Thoracic aorta (tissue), 2 donors: ENCODE results near the gene CMIP. TPM values are rescaled to one million over a fixed set of nuclear protein-coding genes. Genes with fewer than 3 reads are reported as not detected.

Source experiments
- ATAC-seq: fragments of 150-250 bp; one replicate; pipeline ENCODE4 v1.8.0; 2017; ENCODE audit warnings: low read depth; ENCODE audit not compliant: insufficient number of reproducible peaks, low FRiP score
- DNase-seq: peaks from one replicate; pipeline ENCODE4 v3.0.0-alpha.2; 2020; ENCODE audit warnings: low spot score
- H3K27ac ChIP-seq, 2 donors: fragments of 200-600 bp; sonication (generic); 1 replicate in 1 of 2; 2 replicates in 1 of 2; pipeline ENCODE4 v1.5.1; 2016; ENCODE audit warnings: mild to moderate bottlenecking in 2 of 2, moderate library complexity in 2 of 2
- H3K27me3 ChIP-seq: fragments of 200-600 bp; sonication (generic); replicated peaks from 2 replicates; pipeline ENCODE4 v1.6.0; 2016; ENCODE audit warnings: mild to moderate bottlenecking; ENCODE audit not compliant: insufficient read depth
- H3K36me3 ChIP-seq: fragments of 200-600 bp; sonication (generic); one replicate; pipeline ENCODE4 v1.5.1; 2016
- H3K4me1 ChIP-seq, 2 donors: fragments of 200-600 bp; sonication (generic); 1 replicate in 1 of 2; 2 replicates in 1 of 2; pipeline versions ENCODE4 v1.5.1 to v1.6.0; 2016; ENCODE audit warnings: low read depth in 2 of 2, mild to moderate bottlenecking in 1 of 2; ENCODE audit not compliant: control insufficient read depth in 1 of 2
- H3K4me3 ChIP-seq: fragments of 200-600 bp; sonication (generic); 2 replicates; pipeline ENCODE4 v1.5.1; 2016; ENCODE audit warnings: mild to moderate bottlenecking
- H3K9me3 ChIP-seq: fragments of 200-600 bp; sonication (generic); 2 replicates; pipeline ENCODE4 v1.5.1; 2016
- total RNA-seq, 2 donors: library from RNA; depleted of rRNA; stranded (reverse); fragments of >200 nt; gene quantifications; one replicate each; pipeline versions ENCODE4 v1.1.0 to v1.2.3, GENCODE V29; 2016
- TF ChIP-seq, protein P1 (sequence below): fragments of 200-600 bp; sonication (generic); IDR thresholded peaks from one replicate; pipeline ENCODE4 v1.5.1; 2019; ENCODE audit warnings: antibody characterized with exemption

The CMIP gene
- total RNA-seq, 2 donors from 2014 or later: 20.8 to 46.8 TPM

GRCh38 chr16:81642943-81643342 lies 198.3 kb downstream of the CMIP start:
- H3K36me3 ChIP-seq: no peaks in the 10 kb centered on the region
- TF ChIP-seq, protein P1, sequence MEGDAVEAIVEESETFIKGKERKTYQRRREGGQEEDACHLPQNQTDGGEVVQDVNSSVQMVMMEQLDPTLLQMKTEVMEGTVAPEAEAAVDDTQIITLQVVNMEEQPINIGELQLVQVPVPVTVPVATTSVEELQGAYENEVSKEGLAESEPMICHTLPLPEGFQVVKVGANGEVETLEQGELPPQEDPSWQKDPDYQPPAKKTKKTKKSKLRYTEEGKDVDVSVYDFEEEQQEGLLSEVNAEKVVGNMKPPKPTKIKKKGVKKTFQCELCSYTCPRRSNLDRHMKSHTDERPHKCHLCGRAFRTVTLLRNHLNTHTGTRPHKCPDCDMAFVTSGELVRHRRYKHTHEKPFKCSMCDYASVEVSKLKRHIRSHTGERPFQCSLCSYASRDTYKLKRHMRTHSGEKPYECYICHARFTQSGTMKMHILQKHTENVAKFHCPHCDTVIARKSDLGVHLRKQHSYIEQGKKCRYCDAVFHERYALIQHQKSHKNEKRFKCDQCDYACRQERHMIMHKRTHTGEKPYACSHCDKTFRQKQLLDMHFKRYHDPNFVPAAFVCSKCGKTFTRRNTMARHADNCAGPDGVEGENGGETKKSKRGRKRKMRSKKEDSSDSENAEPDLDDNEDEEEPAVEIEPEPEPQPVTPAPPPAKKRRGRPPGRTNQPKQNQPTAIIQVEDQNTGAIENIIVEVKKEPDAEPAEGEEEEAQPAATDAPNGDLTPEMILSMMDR: no peak
- no peak overlapping the region for H3K27ac ChIP-seq
- H3K9me3 ChIP-seq: no peaks in the 10 kb centered on the region
- H3K4me3 ChIP-seq: no peak overlapping the region
- H3K27me3 ChIP-seq: no peaks in the 10 kb centered on the region
- peaks cover 0 to 7% of the 10 kb centered on the region in 2 donors for H3K4me1 ChIP-seq
- ATAC-seq (no peak), DNase-seq (no peak)

DNA sequence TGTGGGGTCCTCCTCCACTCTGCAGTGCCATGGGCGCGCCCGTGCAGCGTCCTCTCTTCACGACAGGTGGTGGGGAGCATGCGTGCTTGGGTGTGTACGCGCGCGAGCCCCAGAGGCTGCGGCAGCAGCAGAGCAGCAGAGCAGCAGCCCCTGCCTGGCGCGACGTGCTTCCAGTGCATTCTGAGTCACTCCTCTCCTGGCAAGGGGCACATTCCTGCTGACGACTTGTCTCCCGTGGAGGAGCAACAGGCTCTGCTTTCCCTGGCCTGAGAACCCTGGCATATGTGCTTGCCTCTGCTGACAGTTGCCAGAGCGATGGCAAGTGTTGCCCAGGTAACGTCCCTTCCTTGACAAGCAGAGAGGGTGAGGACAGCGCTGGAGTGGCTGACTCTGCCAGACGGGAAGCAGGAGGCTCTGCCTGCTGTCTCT lies 200.7 kb downstream of the CMIP start:
- Histone ChIP-seq H3K36me3 (no peaks in the 10 kb centered on the region), H3K4me1 (peaks cover 0 to 7% of the 10 kb centered on the region in 2 donors), H3K4me3 (no peak overlapping the region), H3K9me3 (no peaks in the 10 kb centered on the region), H3K27ac (no peak overlapping the region), H3K27me3 (no peaks in the 10 kb centered on the region)
- no peak for DNase-seq
- TF ChIP-seq, protein P1: no peak
- no peak for ATAC-seq

DNA sequence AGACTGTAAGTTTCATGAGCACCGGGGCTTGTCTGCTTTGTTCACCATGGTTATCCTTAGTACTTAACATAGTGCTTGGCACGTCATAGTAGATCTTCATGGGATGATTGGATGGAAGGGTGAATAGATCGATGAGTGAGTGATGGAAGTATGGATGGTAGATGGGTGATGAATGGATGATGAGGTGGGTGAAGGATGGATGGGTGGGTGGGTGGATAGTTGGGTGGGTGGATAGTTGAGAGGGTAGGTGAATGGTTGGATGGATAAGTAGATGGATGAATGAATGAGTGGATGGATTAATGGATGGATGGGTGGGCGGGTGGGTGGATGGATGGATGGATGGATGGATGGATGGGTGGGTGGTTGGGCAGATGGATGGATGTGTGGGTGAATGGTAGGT lies 201.3 kb downstream of the CMIP start:
- Histone ChIP-seq H3K27ac (no peak overlapping the region), H3K36me3 (no peaks in the 10 kb centered on the region), H3K9me3 (no peaks in the 10 kb centered on the region), H3K27me3 (no peaks in the 10 kb centered on the region), H3K4me1 (peaks cover 0 to 7% of the 10 kb centered on the region in 2 donors), H3K4me3 (no peak overlapping the region)
- no peak for ATAC-seq
- TF ChIP-seq, protein P1: no peak
- no peak for DNase-seq

GRCh38 chr16:81646561-81646960 lies 202.0 kb downstream of the CMIP start:
- Histone ChIP-seq H3K27ac (no peak overlapping the region), H3K27me3 (no peaks in the 10 kb centered on the region), H3K4me3 (no peak overlapping the region), H3K4me1 (peaks cover 0 to 7% of the 10 kb centered on the region in 2 donors), H3K9me3 (no peaks in the 10 kb centered on the region), H3K36me3 (no peaks in the 10 kb centered on the region)
- TF ChIP-seq, protein P1: no peak
- no peak for DNase-seq
- no peak for ATAC-seq

- ATAC-seq: no peak
- Histone ChIP-seq H3K27ac (no peak overlapping the region), H3K27me3 (no peaks in the 10 kb centered on the region), H3K9me3 (no peaks in the 10 kb centered on the region), H3K4me3 (no peak overlapping the region), H3K4me1 (peaks cover 0 to 7% of the 10 kb centered on the region in 2 donors), H3K36me3 (no peaks in the 10 kb centered on the region)
- no peak for DNase-seq
- TF ChIP-seq, protein P1: no peak
Observed at GRCh38 chr16:81647527-81647926, 202.9 kb downstream of the CMIP start.
